Measurements from ENCODE around the gene MACROD2. TPM values are rescaled to one million over a fixed set of nuclear protein-coding genes. Genes with fewer than 3 reads are reported as not detected.

The MACROD2 gene
- total RNA-seq, 4 donors from 2014 or later: 4.0 to 14.1 (median 10.4) TPM

DNA sequence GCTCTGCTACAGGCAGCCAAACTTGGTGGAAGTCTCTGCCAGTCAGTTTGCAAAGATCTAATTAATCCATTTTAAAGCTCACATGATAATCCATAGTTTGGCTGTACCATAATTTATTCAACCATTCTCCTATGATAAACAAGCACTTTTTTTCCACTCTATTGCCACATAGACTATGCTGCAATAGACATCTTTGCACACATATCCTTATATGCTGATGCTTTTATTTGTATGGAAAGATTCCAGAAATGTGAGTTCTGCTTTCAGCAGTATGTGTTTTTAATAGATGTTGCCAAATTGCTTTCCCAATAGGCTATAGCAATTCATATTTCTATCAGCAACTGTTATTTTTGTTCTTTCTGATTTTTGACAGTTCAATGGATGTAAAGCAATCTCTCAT lies 1950.0 kb downstream of the MACROD2 start:
- H3K9me3 ChIP-seq: no peaks in the 10 kb centered on the region

DNA sequence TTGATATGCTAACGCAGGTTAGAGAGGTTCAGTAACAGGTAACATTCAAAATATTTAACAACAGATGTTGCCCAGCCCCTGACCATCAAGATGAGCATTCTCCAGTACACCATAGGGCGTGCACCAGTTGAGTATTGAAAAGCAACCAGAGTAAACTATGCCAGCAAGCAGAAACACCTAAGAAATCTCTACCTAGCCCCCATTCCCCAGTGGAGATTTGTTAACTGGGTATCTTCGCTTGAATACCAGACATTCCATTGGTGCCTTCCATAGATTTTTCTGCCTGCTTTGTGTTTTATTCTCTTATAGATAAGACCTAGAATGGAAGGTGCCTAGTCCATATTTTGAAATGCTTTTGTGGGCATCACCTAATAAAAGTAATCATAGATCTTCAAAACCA lies 1954.1 kb downstream of the MACROD2 start:
- no peaks in the 10 kb centered on the region for H3K27me3 ChIP-seq
- H3K4me1 ChIP-seq: no peaks in the 10 kb centered on the region
- no peak overlapping the region for H3K27ac ChIP-seq
- TF ChIP-seq, protein P1, sequence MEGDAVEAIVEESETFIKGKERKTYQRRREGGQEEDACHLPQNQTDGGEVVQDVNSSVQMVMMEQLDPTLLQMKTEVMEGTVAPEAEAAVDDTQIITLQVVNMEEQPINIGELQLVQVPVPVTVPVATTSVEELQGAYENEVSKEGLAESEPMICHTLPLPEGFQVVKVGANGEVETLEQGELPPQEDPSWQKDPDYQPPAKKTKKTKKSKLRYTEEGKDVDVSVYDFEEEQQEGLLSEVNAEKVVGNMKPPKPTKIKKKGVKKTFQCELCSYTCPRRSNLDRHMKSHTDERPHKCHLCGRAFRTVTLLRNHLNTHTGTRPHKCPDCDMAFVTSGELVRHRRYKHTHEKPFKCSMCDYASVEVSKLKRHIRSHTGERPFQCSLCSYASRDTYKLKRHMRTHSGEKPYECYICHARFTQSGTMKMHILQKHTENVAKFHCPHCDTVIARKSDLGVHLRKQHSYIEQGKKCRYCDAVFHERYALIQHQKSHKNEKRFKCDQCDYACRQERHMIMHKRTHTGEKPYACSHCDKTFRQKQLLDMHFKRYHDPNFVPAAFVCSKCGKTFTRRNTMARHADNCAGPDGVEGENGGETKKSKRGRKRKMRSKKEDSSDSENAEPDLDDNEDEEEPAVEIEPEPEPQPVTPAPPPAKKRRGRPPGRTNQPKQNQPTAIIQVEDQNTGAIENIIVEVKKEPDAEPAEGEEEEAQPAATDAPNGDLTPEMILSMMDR (IDR thresholded peaks at IDR 0.05): no peak
- TF ChIP-seq POLR2A (IDR thresholded peaks at IDR 0.05) (no peak), EP300 (IDR thresholded peaks at IDR 0.05) (no peak)
- no peaks in the 10 kb centered on the region for H3K36me3 ChIP-seq
- no peak for DNase-seq (ENCODE audit: low spot score in 2 of 2)
- no peak overlapping the region for H3K4me3 ChIP-seq
- H3K9me3 ChIP-seq: no peaks in the 10 kb centered on the region
- 94 to 96% methylated on average over 3 of the region's 3 CpGs for WGBS, 2 donors

More for the DNA sequence above, 1950.0 kb downstream of the MACROD2 start:
- no peaks in the 10 kb centered on the region for H3K36me3 ChIP-seq
- H3K27me3 ChIP-seq: no peaks in the 10 kb centered on the region
- no peak for TF ChIP-seq EP300 (IDR thresholded peaks at IDR 0.05)
- TF ChIP-seq POLR2A (IDR thresholded peaks at IDR 0.05): no peak
- TF ChIP-seq, protein P1 (IDR thresholded peaks at IDR 0.05): no peak
- no peak overlapping the region for H3K27ac ChIP-seq
- H3K4me3 ChIP-seq: no peak overlapping the region
- no peaks in the 10 kb centered on the region for H3K4me1 ChIP-seq
- DNase-seq (ENCODE audit: low spot score in 2 of 2): no peak

DNA sequence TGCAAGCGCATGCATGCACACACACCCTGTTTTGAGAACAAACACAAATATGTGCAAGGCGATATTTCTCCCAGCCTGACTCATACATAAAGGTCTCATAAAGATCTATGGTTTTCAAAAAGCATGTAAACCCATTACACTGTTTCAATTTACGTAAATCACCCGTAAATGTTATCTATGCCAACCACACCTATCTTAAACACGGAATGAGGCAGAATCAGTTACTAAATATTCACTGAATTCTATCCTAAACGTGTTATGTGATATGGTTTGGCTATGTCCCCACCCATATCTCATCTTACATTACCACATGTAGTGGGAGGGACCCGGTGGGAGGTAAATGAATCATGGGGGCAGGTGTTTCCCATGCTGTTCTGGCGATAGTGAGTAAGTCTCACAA lies 1956.3 kb downstream of the MACROD2 start:
- TF ChIP-seq EP300 (IDR thresholded peaks at IDR 0.05) (no peak), POLR2A (IDR thresholded peaks at IDR 0.05) (no peak)
- TF ChIP-seq, protein P1 (IDR thresholded peaks at IDR 0.05): no peak
- Histone ChIP-seq H3K4me1 (no peaks in the 10 kb centered on the region), H3K4me3 (no peak overlapping the region), H3K27me3 (no peaks in the 10 kb centered on the region), H3K9me3 (no peaks in the 10 kb centered on the region), H3K27ac (no peak overlapping the region), H3K36me3 (no peaks in the 10 kb centered on the region)
- no peak for DNase-seq (ENCODE audit: low spot score in 2 of 2)
- whole genome bisulfite sequencing, 2 donors: 93 to 94% methylated on average over 8 of the region's 8 CpGs

DNA sequence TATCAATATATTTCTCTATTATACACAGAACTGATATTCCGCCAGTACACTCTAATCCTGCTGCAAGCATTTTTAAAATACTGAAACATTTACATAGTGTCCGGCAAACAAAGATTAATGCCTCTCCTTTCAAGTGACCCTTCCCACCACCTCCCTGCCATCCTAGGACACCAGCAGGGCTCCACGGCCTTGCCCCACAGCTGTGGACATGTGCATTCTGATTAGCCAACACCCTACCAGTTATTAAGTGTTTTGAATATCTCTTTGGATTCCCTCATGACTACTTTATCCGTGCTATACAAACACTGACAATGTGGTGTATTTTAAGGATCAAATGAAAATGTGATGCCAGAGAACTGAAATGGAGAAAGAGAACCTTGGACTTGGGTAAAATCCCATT lies 1962.8 kb downstream of the MACROD2 start:
- Histone ChIP-seq H3K4me3 (no peak overlapping the region), H3K27me3 (no peaks in the 10 kb centered on the region), H3K4me1 (no peaks in the 10 kb centered on the region), H3K27ac (no peak overlapping the region), H3K36me3 (no peaks in the 10 kb centered on the region), H3K9me3 (no peaks in the 10 kb centered on the region)
- no peak for DNase-seq (ENCODE audit: low spot score in 2 of 2)
- TF ChIP-seq EP300 (IDR thresholded peaks at IDR 0.05): no peak
- TF ChIP-seq, protein P1 (IDR thresholded peaks at IDR 0.05): no peak
- no peak for TF ChIP-seq POLR2A (IDR thresholded peaks at IDR 0.05)
- 90 to 91% methylated on average over 4 of the region's 4 CpGs for WGBS, 2 donors

DNA sequence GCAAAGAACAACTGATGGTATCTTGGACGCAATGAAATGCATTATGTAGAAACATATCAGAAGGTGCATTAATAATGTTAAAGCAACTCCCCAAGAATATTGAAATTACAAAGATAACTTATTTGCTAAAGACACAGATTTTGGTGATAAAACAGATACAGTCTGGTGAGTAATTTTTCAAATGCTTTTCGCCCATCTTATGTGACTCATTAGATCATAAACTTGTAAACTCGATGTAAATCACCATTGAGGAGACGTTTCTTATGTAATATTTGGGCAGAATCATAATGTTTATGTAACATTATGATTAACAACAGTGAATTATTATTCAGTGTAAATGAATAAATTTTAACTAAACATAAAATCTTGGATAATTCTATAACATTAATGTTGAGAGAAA lies 1969.8 kb downstream of the MACROD2 start:
- H3K36me3 ChIP-seq: no peaks in the 10 kb centered on the region
- no peaks in the 10 kb centered on the region for H3K4me1 ChIP-seq
- 89 to 93% methylated on average over 4 of the region's 4 CpGs for WGBS, 2 donors
- H3K9me3 ChIP-seq: no peaks in the 10 kb centered on the region
- H3K4me3 ChIP-seq: no peak overlapping the region
- no peaks in the 10 kb centered on the region for H3K27me3 ChIP-seq
- TF ChIP-seq POLR2A (IDR thresholded peaks at IDR 0.05): no peak
- TF ChIP-seq, protein P1 (IDR thresholded peaks at IDR 0.05): no peak
- no peak for TF ChIP-seq EP300 (IDR thresholded peaks at IDR 0.05)
- H3K27ac ChIP-seq: no peak overlapping the region
- no peak for DNase-seq (ENCODE audit: low spot score in 2 of 2)

All from tibial nerve (tissue), 4 donors.